Ovary (tissue), 9 donors: Measurements from ENCODE around the gene SDK1. TPM values are rescaled to one million over a fixed set of nuclear protein-coding genes. Genes with fewer than 3 reads are reported as not detected.

Experiments
- DNase-seq, 5 donors: peaks; one replicate each; pipeline ENCODE4 v3.0.0-alpha.2; 2019 to 2020
- H3K27ac ChIP-seq, 2 donors: fragments of 200-600 bp; one replicate each; pipeline versions ENCODE4 v1.5.1 to v1.8.0; 2019 to 2022
- H3K27me3 ChIP-seq: fragments of 200-600 bp; one replicate; pipeline ENCODE4 v1.8.0; 2022
- H3K36me3 ChIP-seq: fragments of 200-600 bp; sonication (generic); one replicate; pipeline ENCODE4 v1.5.1; 2019
- H3K4me1 ChIP-seq: one replicate; pipeline ENCODE4 v1.8.1; 2013; ENCODE audit warnings: mild to moderate bottlenecking, moderate library complexity; ENCODE audit not compliant: insufficient read depth
- H3K4me3 ChIP-seq: fragments of 200-600 bp; sonication (generic); one replicate; pipeline ENCODE4 v1.5.1; 2017
- H3K9me3 ChIP-seq, 2 donors: fragments of 200-600 bp in 1 of 2; sonication (generic) in 1 of 2; one replicate each; pipeline versions ENCODE4 v1.5.1 to v1.8.1; 2013 to 2019; ENCODE audit warnings: mild to moderate bottlenecking in 1 of 2, moderate library complexity in 1 of 2
- EP300 ChIP-seq: sonication (generic); formaldehyde crosslinking; IDR thresholded peaks from one replicate; pipeline ENCODE4 v1.6.1; 2017; ENCODE audit warnings: antibody characterized with exemption
- POLR2A ChIP-seq: fragments of 450-650 bp; IDR thresholded peaks from one replicate; pipeline ENCODE4 v1.6.1; 2017; ENCODE audit warnings: antibody characterized with exemption, mild to moderate bottlenecking, moderate library complexity
- WGBS, 3 donors: extraction: QIAGEN DNeasy Blood & Tissue Kit in 1 of 3; methylation state at CpG; one replicate each; pipeline versions ENCODE4 v1.1.5 to v1.1.7; 2013 to 2017; 5-methylcytosine and 5-hydroxymethylcytosine counted together
- intact Hi-C, 4 donors: fragments of 100-400 bp; cut with DNase I; formaldehyde crosslinking; loops; one replicate each; pipeline versions ENCODE4 v1.11.0 to v1.15.1; 2022 to 2023
- polyA plus RNA-seq, 2 donors: library from polyadenylated mRNA; stranded (reverse); fragments of 200-250 nt in 1 of 2; fragments of 350-450 nt in 1 of 2; fragmentation: Illumina TruSeq in 1 of 2; extraction: RNeasy Lipid Tissue Mini Kit (QIAGEN cat#74804) in 1 of 2; gene quantifications; one replicate each; pipeline ENCODE4 v1.2.3, GENCODE V29; 2013 to 2014
- total RNA-seq, 7 donors: library from RNA; depleted of rRNA in 2 of 7; stranded (reverse); fragments of >200 nt in 2 of 7; fragmentation: NEBNext Ultra II Directional in 3 of 7; extraction: Animal tissue kit (Norgen Biotek cat#: 25700) in 3 of 7; gene quantifications; one replicate each; pipeline versions ENCODE4 v1.1.0 to v1.2.4, GENCODE V29; 2016 to 2023
- TF ChIP-seq, protein P1 (sequence below), 3 donors: fragments of 450-650 bp in 2 of 3; fragments of 200-600 bp in 1 of 3; IDR thresholded peaks; one replicate each; pipeline versions ENCODE4 v1.5.1 to v1.8.0; 2016 to 2022; ENCODE audit warnings: antibody characterized with exemption in 3 of 3, mild to moderate bottlenecking in 1 of 3
- donor health status: DM: no; HTN: no; CAD: no; lungs with moderate emphysema.
- donor health status: DM: no; HTN: no; CAD: no.
- donor health status: Bipolar disorder and iron deficiency.
- donor health status: DM: yes; HTN: yes; CAD: no.
- donor health status: DM: no; HTN: no; CAD: no.
- donor health status: DM: yes; HTN: yes; CAD: no.

SDK1 gene
- total and polyA plus RNA-seq, 9 donors = 1.2 to 13.3 (median 4.4) TPM

DNA sequence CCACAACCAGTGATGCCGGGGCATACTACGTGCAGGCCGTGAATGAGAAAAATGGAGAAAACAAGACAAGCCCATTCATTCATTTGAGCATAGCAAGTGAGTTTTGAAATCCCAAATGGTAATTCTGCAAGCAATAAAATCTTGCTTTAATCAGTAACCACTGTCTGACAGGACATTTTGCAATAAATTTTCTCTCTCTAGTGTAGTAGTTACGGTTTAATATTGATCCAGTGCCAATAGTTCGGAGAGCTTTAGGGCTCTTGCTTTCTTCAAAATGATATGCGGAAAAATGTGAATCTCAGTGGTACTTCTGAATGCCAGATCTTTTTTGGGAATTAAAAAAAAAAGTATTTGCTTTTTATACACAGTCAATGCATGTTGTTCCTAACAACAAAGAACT is 520.4 kb downstream of the SDK1 start:
- intact Hi-C loops = no loop called here
- DNase-seq = no peak
- Histone ChIP-seq H3K27me3 (no peaks in the 10 kb centered on the region), H3K4me1 (no peaks in the 10 kb centered on the region), H3K9me3 (no peaks in the 10 kb centered on the region), H3K4me3 (no peak overlapping the region), H3K36me3 (no peaks in the 10 kb centered on the region), H3K27ac (no peak overlapping the region)
- 70 to 96% (median 83%) methylated on average over 6 of the region's 6 CpGs for WGBS, 3 donors
- no peak for TF ChIP-seq POLR2A

DNA sequence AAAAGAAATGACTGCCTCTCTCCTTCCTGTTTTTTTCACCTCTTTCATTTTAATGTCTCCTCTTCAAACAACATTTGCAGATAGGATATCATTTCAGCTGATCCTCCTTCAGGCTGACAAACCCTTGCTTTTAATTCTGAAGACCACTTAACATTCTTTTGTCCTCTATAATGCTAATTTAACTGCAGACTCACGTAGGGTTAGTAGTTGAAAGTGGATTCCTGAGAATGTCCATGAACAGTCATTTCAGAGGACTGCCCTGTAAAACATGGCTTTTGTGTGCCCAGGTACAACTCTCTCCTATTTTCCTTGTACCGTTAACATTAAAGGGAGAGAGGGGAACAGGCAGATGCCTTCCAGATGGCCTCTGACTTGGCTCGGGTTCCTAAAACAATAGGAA is 524.4 kb downstream of the SDK1 start:
- Histone ChIP-seq H3K36me3 (no peaks in the 10 kb centered on the region), H3K27ac (no peak overlapping the region), H3K9me3 (no peaks in the 10 kb centered on the region), H3K27me3 (no peaks in the 10 kb centered on the region), H3K4me1 (no peaks in the 10 kb centered on the region), H3K4me3 (no peak overlapping the region)
- TF ChIP-seq EP300 (no peak), POLR2A (no peak)
- TF ChIP-seq, protein P1, sequence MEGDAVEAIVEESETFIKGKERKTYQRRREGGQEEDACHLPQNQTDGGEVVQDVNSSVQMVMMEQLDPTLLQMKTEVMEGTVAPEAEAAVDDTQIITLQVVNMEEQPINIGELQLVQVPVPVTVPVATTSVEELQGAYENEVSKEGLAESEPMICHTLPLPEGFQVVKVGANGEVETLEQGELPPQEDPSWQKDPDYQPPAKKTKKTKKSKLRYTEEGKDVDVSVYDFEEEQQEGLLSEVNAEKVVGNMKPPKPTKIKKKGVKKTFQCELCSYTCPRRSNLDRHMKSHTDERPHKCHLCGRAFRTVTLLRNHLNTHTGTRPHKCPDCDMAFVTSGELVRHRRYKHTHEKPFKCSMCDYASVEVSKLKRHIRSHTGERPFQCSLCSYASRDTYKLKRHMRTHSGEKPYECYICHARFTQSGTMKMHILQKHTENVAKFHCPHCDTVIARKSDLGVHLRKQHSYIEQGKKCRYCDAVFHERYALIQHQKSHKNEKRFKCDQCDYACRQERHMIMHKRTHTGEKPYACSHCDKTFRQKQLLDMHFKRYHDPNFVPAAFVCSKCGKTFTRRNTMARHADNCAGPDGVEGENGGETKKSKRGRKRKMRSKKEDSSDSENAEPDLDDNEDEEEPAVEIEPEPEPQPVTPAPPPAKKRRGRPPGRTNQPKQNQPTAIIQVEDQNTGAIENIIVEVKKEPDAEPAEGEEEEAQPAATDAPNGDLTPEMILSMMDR (IDR thresholded peaks at IDR 0.05) = no peak
- WGBS, 3 donors = 57 to 81% (median 66%) methylated on average over 3 of the region's 3 CpGs
- DNase-seq = no peak
- intact Hi-C loops = no loop called here

DNA sequence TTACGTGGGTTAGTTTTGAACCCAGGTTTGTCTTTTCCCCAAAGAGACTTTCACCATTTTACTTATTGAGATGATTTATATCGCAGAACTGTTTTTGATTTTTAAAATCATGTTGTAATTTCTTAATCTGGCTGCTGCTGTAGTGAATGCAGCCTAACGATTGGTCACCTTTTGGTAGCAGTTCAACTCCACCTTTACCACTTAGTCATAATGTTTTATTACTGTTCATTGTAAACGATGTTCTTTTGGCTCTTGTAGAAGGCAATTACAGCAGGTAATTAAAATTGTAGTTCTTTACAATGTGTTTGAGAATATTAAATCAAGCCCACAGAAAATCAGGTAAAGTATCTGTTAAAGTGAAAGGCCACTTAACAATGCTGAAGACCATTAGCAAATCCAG is 531.1 kb downstream of the SDK1 start:
- no peaks in the 10 kb centered on the region for H3K4me1 ChIP-seq
- no peaks in the 10 kb centered on the region for H3K9me3 ChIP-seq
- intact Hi-C loops = no loop called here
- H3K4me3 ChIP-seq = no peak overlapping the region
- H3K27ac ChIP-seq = no peak overlapping the region
- TF ChIP-seq, protein P1 (IDR thresholded peaks at IDR 0.05) = no peak
- no peak for TF ChIP-seq EP300
- TF ChIP-seq POLR2A = no peak
- no peaks in the 10 kb centered on the region for H3K36me3 ChIP-seq
- no peaks in the 10 kb centered on the region for H3K27me3 ChIP-seq
- DNase-seq = no peak
- 66 to 75% (median 66%) methylated on average over 4 of the region's 4 CpGs for WGBS, 3 donors

DNA sequence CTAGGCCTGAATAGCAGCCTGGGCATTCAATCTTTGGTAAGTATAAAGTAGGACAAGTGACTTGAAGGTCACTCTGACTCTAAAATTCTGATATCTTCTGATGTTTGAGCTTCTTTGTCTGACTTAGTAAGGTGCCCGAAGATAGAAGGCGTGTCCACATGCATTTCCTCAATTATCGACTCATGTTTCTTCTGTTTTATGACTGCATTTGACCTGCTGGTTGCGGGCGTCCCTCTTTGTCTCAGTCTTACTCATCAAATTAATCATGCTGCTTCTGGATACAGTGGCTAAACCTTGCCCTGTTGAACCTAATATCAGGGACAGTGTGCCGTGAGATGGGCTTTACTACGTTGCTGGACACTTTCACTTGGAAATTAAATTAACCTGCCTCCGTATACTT is 534.1 kb downstream of the SDK1 start:
- H3K4me1 ChIP-seq = no peaks in the 10 kb centered on the region
- H3K27me3 ChIP-seq = no peaks in the 10 kb centered on the region
- H3K27ac ChIP-seq = no peak overlapping the region
- no peak overlapping the region for H3K4me3 ChIP-seq
- TF ChIP-seq EP300 = no peak
- no peak for TF ChIP-seq POLR2A
- TF ChIP-seq, protein P1 (IDR thresholded peaks at IDR 0.05) = no peak
- no peak for DNase-seq
- 89 to 95% (median 94%) methylated on average over 8 of the region's 8 CpGs for WGBS, 3 donors
- intact Hi-C loops = no loop called here
- H3K36me3 ChIP-seq = no peaks in the 10 kb centered on the region
- no peaks in the 10 kb centered on the region for H3K9me3 ChIP-seq

DNA sequence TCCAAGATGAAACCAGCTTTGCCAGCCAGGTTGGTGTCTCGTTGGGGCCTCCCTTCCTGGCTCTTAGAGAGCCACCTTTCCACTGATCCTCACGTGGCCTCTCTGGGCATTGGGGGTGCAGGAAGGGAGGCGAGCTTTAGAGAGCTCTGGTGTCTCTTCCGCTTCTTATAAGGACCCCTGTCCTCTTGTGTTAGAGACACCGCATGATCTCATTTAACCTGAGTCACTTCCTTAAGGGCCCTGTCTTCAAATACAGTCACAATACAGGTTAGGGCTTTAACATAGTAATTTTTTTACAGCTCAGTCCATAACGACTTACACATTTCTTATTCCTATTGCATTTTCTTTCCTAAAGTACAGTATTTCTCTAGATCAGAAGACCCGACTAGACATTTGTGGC is 535.8 kb downstream of the SDK1 start:
- no peaks in the 10 kb centered on the region for H3K27me3 ChIP-seq
- no peaks in the 10 kb centered on the region for H3K36me3 ChIP-seq
- H3K4me1 ChIP-seq = no peaks in the 10 kb centered on the region
- intact Hi-C loops = no loop called here
- DNase-seq = no peak
- H3K4me3 ChIP-seq = no peak overlapping the region
- no peaks in the 10 kb centered on the region for H3K9me3 ChIP-seq
- TF ChIP-seq, protein P1 (IDR thresholded peaks at IDR 0.05) = no peak
- no peak for TF ChIP-seq POLR2A
- TF ChIP-seq EP300 = no peak
- no peak overlapping the region for H3K27ac ChIP-seq
- 82 to 87% (median 84%) methylated on average over 7 of the region's 7 CpGs for WGBS, 3 donors
